Smooth muscle cell (in vitro differentiated cells): ENCODE data around the gene NTNG1. TPM values are rescaled to one million over a fixed set of nuclear protein-coding genes. Genes with fewer than 3 reads are reported as not detected.

Experiments used
- DNase-seq: peaks from one replicate; lab custom pipeline; 2025; ENCODE audit not compliant: unreplicated experiment; lab: John Stamatoyannopoulos, UW
- H2AFZ ChIP-seq: fragments of 200-600 bp; sonication (generic); 2 replicates; pipeline ENCODE4 v1.6.0; 2016; ENCODE audit warnings: antibody characterized with exemption, low read depth, mild to moderate bottlenecking
- H3F3A ChIP-seq: fragments of 200-600 bp; sonication (generic); 2 replicates; pipeline ENCODE4 v1.6.0; 2017; ENCODE audit warnings: antibody characterized with exemption, low read depth
- H3K27ac ChIP-seq: fragments of 200-600 bp; sonication (generic); 2 replicates; pipeline ENCODE4 v1.5.1; 2016; ENCODE audit warnings: low read depth, mild to moderate bottlenecking
- H3K27me3 ChIP-seq: fragments of 200-600 bp; sonication (generic); 2 replicates; pipeline ENCODE4 v1.6.1; 2016; ENCODE audit warnings: low read depth, mild to moderate bottlenecking
- H3K36me3 ChIP-seq: fragments of 200-600 bp; sonication (generic); 2 replicates; pipeline ENCODE4 v1.5.1; 2016; ENCODE audit warnings: low read depth
- H3K4me1 ChIP-seq: fragments of 200-600 bp; sonication (generic); 2 replicates; pipeline ENCODE4 v1.5.1; 2016; ENCODE audit warnings: low read depth
- H3K4me2 ChIP-seq: fragments of 200-600 bp; sonication (generic); 2 replicates; pipeline ENCODE4 v1.6.0; 2016; ENCODE audit warnings: mild to moderate bottlenecking
- H3K4me3 ChIP-seq: fragments of 200-600 bp; sonication (generic); 2 replicates; pipeline ENCODE4 v1.5.1; 2016; ENCODE audit warnings: mild to moderate bottlenecking
- H3K79me2 ChIP-seq: fragments of 200-600 bp; sonication (generic); 2 replicates; pipeline ENCODE4 v1.6.0; 2016; ENCODE audit warnings: low read depth, mild to moderate bottlenecking
- H3K9ac ChIP-seq: fragments of 200-600 bp; sonication (generic); 2 replicates; pipeline ENCODE4 v1.6.0; 2016; ENCODE audit warnings: low read depth
- H3K9me3 ChIP-seq: fragments of 200-600 bp; sonication (generic); replicated peaks from 2 replicates; pipeline ENCODE4 v1.5.1; 2016; ENCODE audit warnings: low read depth
- H4K20me1 ChIP-seq: fragments of 200-600 bp; sonication (generic); 2 replicates; pipeline ENCODE4 v1.6.0; 2016; ENCODE audit warnings: low read depth
- CTCF ChIP-seq: fragments of 200-600 bp; sonication (generic); IDR thresholded peaks from 2 replicates; pipeline ENCODE4 v1.5.1; 2017; ENCODE audit warnings: borderline replicate concordance, mild to moderate bottlenecking, antibody characterized with exemption; ENCODE audit not compliant: insufficient read depth, poor library complexity, severe bottlenecking
- WGBS: methylation state at CpG from one replicate; pipeline ENCODE4 v1.1.7; 2016; ENCODE audit warnings: low lambda C conversion rate; 5-methylcytosine and 5-hydroxymethylcytosine counted together
- polyA plus RNA-seq: library from polyadenylated mRNA; unstranded; fragments of >200 nt; fragmentation: Nextera tagmentation; extraction: Ambion mirVana; gene quantifications from 2 replicates; pipeline ENCODE4 v1.2.1, GENCODE V29; 2016
- total RNA-seq: library from RNA; depleted of rRNA; stranded (reverse); fragments of >200 nt; gene quantifications from 2 replicates; pipeline ENCODE4 v1.2.3, GENCODE V29; 2014

The NTNG1 gene
- total and polyA plus RNA-seq, 2 experiments from 2014 or later: 0.39 to 1.1 TPM

GRCh38 chr1:107255469-107255868 lies 114.6 kb downstream of the NTNG1 start:
- no peaks in the 10 kb centered on the region for H4K20me1 ChIP-seq
- H3K27me3 ChIP-seq: no peaks in the 10 kb centered on the region
- no peak overlapping the region for H2AFZ ChIP-seq
- no peak overlapping the region for H3K27ac ChIP-seq
- H3K4me2 ChIP-seq: no peak overlapping the region
- H3K4me3 ChIP-seq: no peak overlapping the region
- H3K36me3 ChIP-seq: no peaks in the 10 kb centered on the region
- no peak for TF ChIP-seq CTCF
- H3K9me3 ChIP-seq: no peaks in the 10 kb centered on the region
- H3K79me2 ChIP-seq: no peaks in the 10 kb centered on the region
- DNase-seq: no peak
- no peak overlapping the region for H3K9ac ChIP-seq
- H3K4me1 ChIP-seq: peaks cover 8% of the 10 kb centered on the region
- WGBS: 69% methylated on average over 3 of the region's 3 CpGs
- H3F3A ChIP-seq: no peaks in the 10 kb centered on the region

- Histone ChIP-seq H3K36me3 (no peaks in the 10 kb centered on the region), H2AFZ (no peak overlapping the region), H3K9me3 (no peaks in the 10 kb centered on the region), H3K27ac (no peak overlapping the region), H3K9ac (no peak overlapping the region), H3K27me3 (no peaks in the 10 kb centered on the region), H4K20me1 (no peaks in the 10 kb centered on the region), H3K79me2 (no peaks in the 10 kb centered on the region), H3K4me2 (no peak overlapping the region), H3K4me1 (no peaks in the 10 kb centered on the region), H3K4me3 (no peak overlapping the region), H3F3A (no peaks in the 10 kb centered on the region)
- 90% methylated on average over 5 of the region's 5 CpGs for WGBS
- no peak for DNase-seq
- no peak for TF ChIP-seq CTCF
Observed at GRCh38 chr1:107262467-107263286, 121.8 kb downstream of the NTNG1 start.

GRCh38 chr1:107263291-107263915 lies 122.6 kb downstream of the NTNG1 start:
- Histone ChIP-seq H3K27me3 (no peaks in the 10 kb centered on the region), H3K9ac (no peak overlapping the region), H4K20me1 (no peaks in the 10 kb centered on the region), H3K4me3 (no peak overlapping the region), H2AFZ (no peak overlapping the region), H3K9me3 (no peaks in the 10 kb centered on the region), H3F3A (no peaks in the 10 kb centered on the region), H3K4me1 (no peaks in the 10 kb centered on the region), H3K79me2 (no peaks in the 10 kb centered on the region), H3K36me3 (no peaks in the 10 kb centered on the region), H3K4me2 (no peak overlapping the region), H3K27ac (no peak overlapping the region)
- TF ChIP-seq CTCF: no peak
- 93% methylated on average over 1 of the region's 1 CpG for WGBS
- no peak for DNase-seq

GRCh38 chr1:107264007-107264406 lies 123.2 kb downstream of the NTNG1 start:
- no peak overlapping the region for H3K9ac ChIP-seq
- H3K36me3 ChIP-seq: no peaks in the 10 kb centered on the region
- no peaks in the 10 kb centered on the region for H3K4me1 ChIP-seq
- WGBS: 82% methylated on average over 4 of the region's 4 CpGs
- H2AFZ ChIP-seq: no peak overlapping the region
- TF ChIP-seq CTCF: no peak
- no peaks in the 10 kb centered on the region for H4K20me1 ChIP-seq
- H3K27ac ChIP-seq: no peak overlapping the region
- H3F3A ChIP-seq: no peaks in the 10 kb centered on the region
- no peaks in the 10 kb centered on the region for H3K9me3 ChIP-seq
- DNase-seq: no peak
- H3K4me3 ChIP-seq: no peak overlapping the region
- no peaks in the 10 kb centered on the region for H3K27me3 ChIP-seq
- no peak overlapping the region for H3K4me2 ChIP-seq
- H3K79me2 ChIP-seq: no peaks in the 10 kb centered on the region
